Neural cell (in vitro differentiated cells): ENCODE data around the gene PNMA8C. TPM values are rescaled to one million over a fixed set of nuclear protein-coding genes. Genes with fewer than 3 reads are reported as not detected.

Experiments
- H2AFZ ChIP-seq: fragments of 200-600, 300-800 bp; sonication (generic), shearing (Covaris generic); 2 replicates; pipeline ENCODE4 v1.6.0; 2014; ENCODE audit warnings: low read depth, mild to moderate bottlenecking, antibody characterized with exemption, low read length, moderate library complexity
- H3F3A ChIP-seq: fragments of 200-600 bp; shearing (Covaris generic); 2 replicates; pipeline ENCODE4 v1.6.1; 2016; ENCODE audit warnings: mild to moderate bottlenecking, moderate library complexity, mixed read lengths, antibody characterized with exemption, low read length; ENCODE audit not compliant: insufficient read depth, poor library complexity, severe bottlenecking
- H3K27ac ChIP-seq: fragments of 200-600, 300-800 bp; sonication (generic), shearing (Covaris generic); 2 replicates; pipeline ENCODE4 v1.5.1; 2014; ENCODE audit warnings: mild to moderate bottlenecking, low read length, moderate library complexity
- H3K27me3 ChIP-seq: fragments of 300-800, 200-600 bp; sonication (generic), shearing (Covaris generic); 2 replicates; pipeline ENCODE4 v1.6.0; 2014; ENCODE audit warnings: mild to moderate bottlenecking, low read depth, low read length, moderate library complexity; ENCODE audit not compliant: insufficient read depth
- H3K36me3 ChIP-seq: fragments of 300-800, 200-600 bp; sonication (generic), shearing (Covaris generic); 2 replicates; pipeline ENCODE4 v1.5.1; 2014; ENCODE audit warnings: mild to moderate bottlenecking, antibody characterized with exemption, low read length, moderate library complexity; ENCODE audit not compliant: insufficient read depth
- H3K4me2 ChIP-seq: fragments of 300-800, 200-600 bp; sonication (generic), shearing (Covaris generic); 2 replicates; pipeline ENCODE4 v1.6.0; 2014; ENCODE audit warnings: mild to moderate bottlenecking, low read length
- H3K4me3 ChIP-seq: fragments of 300-800, 200-600 bp; sonication (generic), shearing (Covaris generic); 2 replicates; pipeline ENCODE4 v1.5.1; 2014; ENCODE audit warnings: mild to moderate bottlenecking, low read length, moderate library complexity
- H3K79me2 ChIP-seq: fragments of 200-600 bp; shearing (Covaris generic); replicated peaks from 2 replicates; pipeline ENCODE4 v1.6.0; 2014; ENCODE audit warnings: mild to moderate bottlenecking, low read length, moderate library complexity; ENCODE audit not compliant: insufficient read depth
- H3K9ac ChIP-seq: fragments of 300-800, 200-600 bp; sonication (generic), shearing (Covaris generic); 2 replicates; pipeline ENCODE4 v1.6.1; 2016; ENCODE audit warnings: mild to moderate bottlenecking, low read length, mixed read lengths
- H3K9me2 ChIP-seq: fragments of 200-600 bp; shearing (Covaris generic); 2 replicates; pipeline ENCODE4 v1.6.1; 2016; ENCODE audit warnings: mild to moderate bottlenecking, low read length, mixed read lengths; ENCODE audit not compliant: insufficient read depth
- H3K9me3 ChIP-seq: fragments of 200-600, 300-800 bp; sonication (generic), shearing (Covaris generic); 2 replicates; pipeline ENCODE4 v1.6.1; 2016; ENCODE audit warnings: mild to moderate bottlenecking, mixed run types, low read length, moderate library complexity, mixed read lengths
- H4K20me1 ChIP-seq: fragments of 200-600 bp; shearing (Covaris generic); 2 replicates; pipeline ENCODE4 v1.6.1; 2016; ENCODE audit warnings: mild to moderate bottlenecking, mixed run types; ENCODE audit not compliant: insufficient read depth
- EP300 ChIP-seq: fragments of 450-650 bp; conservative IDR thresholded peaks from 2 replicates; pipeline ENCODE4 v1.6.1; 2014; ENCODE audit warnings: antibody characterized with exemption, mild to moderate bottlenecking, moderate library complexity; ENCODE audit not compliant: poor library complexity, severe bottlenecking
- EZH2 ChIP-seq: fragments of 200-600, 300-800 bp; shearing (Covaris generic), sonication (generic); IDR thresholded peaks from 2 replicates; pipeline ENCODE4 v1.6.1; 2014; ENCODE audit warnings: antibody characterized with exemption, low read length, borderline replicate concordance, mild to moderate bottlenecking; ENCODE audit not compliant: insufficient read depth, poor library complexity, severe bottlenecking
- MXI1 ChIP-seq: fragments of 450-650 bp; conservative IDR thresholded peaks from 2 replicates; pipeline ENCODE4 v1.6.1; 2014; ENCODE audit warnings: antibody characterized with exemption, mild to moderate bottlenecking; ENCODE audit not compliant: poor library complexity, severe bottlenecking
- POLR2AphosphoS5 ChIP-seq: IDR thresholded peaks from 2 replicates; pipeline ENCODE4 v1.6.1; 2012
- RAD21 ChIP-seq: fragments of 450-650 bp; conservative IDR thresholded peaks from 2 replicates; pipeline ENCODE4 v1.6.1; 2014; ENCODE audit warnings: antibody characterized with exemption, mild to moderate bottlenecking, moderate library complexity
- SMC3 ChIP-seq: fragments of 450-650 bp; conservative IDR thresholded peaks from 2 replicates; pipeline ENCODE4 v1.6.1; 2014; ENCODE audit warnings: antibody characterized with exemption, mild to moderate bottlenecking, moderate library complexity; ENCODE audit not compliant: poor library complexity
- TAF1 ChIP-seq: IDR thresholded peaks from 2 replicates; pipeline ENCODE4 v1.6.1; 2012; ENCODE audit warnings: low read depth
- polyA plus RNA-seq: library from polyadenylated mRNA; depleted of rRNA; stranded (reverse); fragments of >200 nt; gene quantifications from 2 replicates; pipeline ENCODE4 v1.2.3, GENCODE V29; 2014
- TF ChIP-seq, protein P1 (sequence below): IDR thresholded peaks from 2 replicates; pipeline ENCODE4 v1.6.1; 2012; ENCODE audit warnings: borderline replicate concordance
- TF ChIP-seq, protein P2 (sequence below): fragments of 450-650 bp; IDR thresholded peaks from 2 replicates; pipeline ENCODE4 v1.5.1; 2014; ENCODE audit warnings: antibody characterized with exemption, mild to moderate bottlenecking, moderate library complexity; ENCODE audit not compliant: poor library complexity, severe bottlenecking

PNMA8C gene
- polyA plus RNA-seq, 1 donor from 2014 or later = 17.2 TPM

DNA sequence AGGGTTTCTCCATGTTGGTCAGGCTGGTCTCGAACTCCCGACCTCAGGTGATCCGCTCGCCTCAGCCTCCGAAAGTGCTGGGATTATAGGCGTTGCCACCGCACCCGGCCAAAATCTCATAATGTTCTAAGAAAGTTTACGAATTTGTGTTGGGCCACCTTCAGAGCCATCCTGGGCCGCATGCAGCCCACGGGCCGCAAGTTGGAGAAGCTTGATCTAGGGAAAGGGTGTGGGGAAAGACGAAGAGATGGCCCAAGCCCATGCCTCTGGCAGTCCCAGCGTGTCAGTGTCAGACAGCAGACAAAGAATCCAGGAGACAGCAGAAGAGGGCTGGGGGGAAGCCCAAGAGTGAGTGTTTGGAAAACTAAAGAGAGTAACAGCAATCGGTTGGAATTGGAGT is 17.3 kb upstream of the PNMA8C start:
- Histone ChIP-seq H3K9ac (no peak overlapping the region), H3K27ac (no peak overlapping the region), H3F3A (no peaks in the 10 kb centered on the region), H3K36me3 (no peaks in the 10 kb centered on the region), H2AFZ (no peak overlapping the region), H4K20me1 (no peaks in the 10 kb centered on the region), H3K4me2 (no peak overlapping the region), H3K9me2 (no peaks in the 10 kb centered on the region), H3K4me3 (no peak overlapping the region), H3K27me3 (no peaks in the 10 kb centered on the region), H3K79me2 (no peaks in the 10 kb centered on the region), H3K9me3 (no peaks in the 10 kb centered on the region)
- TF ChIP-seq MXI1 = no peak
- TF ChIP-seq SMC3 = no peak
- TF ChIP-seq TAF1 = no peak
- no peak for TF ChIP-seq EP300
- TF ChIP-seq, protein P1, sequence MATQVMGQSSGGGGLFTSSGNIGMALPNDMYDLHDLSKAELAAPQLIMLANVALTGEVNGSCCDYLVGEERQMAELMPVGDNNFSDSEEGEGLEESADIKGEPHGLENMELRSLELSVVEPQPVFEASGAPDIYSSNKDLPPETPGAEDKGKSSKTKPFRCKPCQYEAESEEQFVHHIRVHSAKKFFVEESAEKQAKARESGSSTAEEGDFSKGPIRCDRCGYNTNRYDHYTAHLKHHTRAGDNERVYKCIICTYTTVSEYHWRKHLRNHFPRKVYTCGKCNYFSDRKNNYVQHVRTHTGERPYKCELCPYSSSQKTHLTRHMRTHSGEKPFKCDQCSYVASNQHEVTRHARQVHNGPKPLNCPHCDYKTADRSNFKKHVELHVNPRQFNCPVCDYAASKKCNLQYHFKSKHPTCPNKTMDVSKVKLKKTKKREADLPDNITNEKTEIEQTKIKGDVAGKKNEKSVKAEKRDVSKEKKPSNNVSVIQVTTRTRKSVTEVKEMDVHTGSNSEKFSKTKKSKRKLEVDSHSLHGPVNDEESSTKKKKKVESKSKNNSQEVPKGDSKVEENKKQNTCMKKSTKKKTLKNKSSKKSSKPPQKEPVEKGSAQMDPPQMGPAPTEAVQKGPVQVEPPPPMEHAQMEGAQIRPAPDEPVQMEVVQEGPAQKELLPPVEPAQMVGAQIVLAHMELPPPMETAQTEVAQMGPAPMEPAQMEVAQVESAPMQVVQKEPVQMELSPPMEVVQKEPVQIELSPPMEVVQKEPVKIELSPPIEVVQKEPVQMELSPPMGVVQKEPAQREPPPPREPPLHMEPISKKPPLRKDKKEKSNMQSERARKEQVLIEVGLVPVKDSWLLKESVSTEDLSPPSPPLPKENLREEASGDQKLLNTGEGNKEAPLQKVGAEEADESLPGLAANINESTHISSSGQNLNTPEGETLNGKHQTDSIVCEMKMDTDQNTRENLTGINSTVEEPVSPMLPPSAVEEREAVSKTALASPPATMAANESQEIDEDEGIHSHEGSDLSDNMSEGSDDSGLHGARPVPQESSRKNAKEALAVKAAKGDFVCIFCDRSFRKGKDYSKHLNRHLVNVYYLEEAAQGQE = no peak
- TF ChIP-seq, protein P2, sequence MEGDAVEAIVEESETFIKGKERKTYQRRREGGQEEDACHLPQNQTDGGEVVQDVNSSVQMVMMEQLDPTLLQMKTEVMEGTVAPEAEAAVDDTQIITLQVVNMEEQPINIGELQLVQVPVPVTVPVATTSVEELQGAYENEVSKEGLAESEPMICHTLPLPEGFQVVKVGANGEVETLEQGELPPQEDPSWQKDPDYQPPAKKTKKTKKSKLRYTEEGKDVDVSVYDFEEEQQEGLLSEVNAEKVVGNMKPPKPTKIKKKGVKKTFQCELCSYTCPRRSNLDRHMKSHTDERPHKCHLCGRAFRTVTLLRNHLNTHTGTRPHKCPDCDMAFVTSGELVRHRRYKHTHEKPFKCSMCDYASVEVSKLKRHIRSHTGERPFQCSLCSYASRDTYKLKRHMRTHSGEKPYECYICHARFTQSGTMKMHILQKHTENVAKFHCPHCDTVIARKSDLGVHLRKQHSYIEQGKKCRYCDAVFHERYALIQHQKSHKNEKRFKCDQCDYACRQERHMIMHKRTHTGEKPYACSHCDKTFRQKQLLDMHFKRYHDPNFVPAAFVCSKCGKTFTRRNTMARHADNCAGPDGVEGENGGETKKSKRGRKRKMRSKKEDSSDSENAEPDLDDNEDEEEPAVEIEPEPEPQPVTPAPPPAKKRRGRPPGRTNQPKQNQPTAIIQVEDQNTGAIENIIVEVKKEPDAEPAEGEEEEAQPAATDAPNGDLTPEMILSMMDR = no peak
- no peak for TF ChIP-seq EZH2
- TF ChIP-seq RAD21 = no peak
- TF ChIP-seq POLR2AphosphoS5 = no peak

DNA sequence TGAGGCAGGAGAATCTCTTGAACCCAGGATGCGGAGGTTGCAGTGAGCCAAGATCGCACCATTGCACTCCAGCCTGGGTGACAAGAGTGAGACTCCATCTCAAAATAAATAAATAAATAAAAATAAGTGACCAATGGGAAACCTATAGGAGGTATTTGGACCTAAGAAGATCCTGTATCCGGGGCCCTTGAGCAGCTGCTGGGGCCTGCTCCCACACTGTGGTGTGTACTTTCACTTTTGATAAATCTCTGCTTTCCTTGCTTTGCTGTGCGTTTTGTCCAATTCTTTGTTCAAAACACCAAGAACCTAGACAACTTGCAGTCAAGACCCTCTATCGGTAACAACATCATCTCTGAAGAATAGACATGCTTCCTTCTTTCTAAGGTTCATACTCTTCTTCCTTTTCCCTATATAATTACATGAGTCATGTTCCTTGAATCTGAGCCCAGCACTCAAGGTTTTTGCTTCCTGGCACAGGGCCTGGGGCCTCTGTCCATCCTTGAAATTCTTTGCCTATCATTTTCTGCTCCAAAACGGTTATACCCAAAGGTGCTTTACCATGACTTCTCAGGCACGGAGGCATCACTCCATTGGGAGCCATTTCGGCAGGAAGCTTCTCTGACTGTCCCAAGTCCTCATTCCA is 14.2 kb upstream of the PNMA8C start:
- H3K27me3 ChIP-seq = no peaks in the 10 kb centered on the region
- H3K4me2 ChIP-seq = no peak overlapping the region
- H3F3A ChIP-seq = no peaks in the 10 kb centered on the region
- no peaks in the 10 kb centered on the region for H3K79me2 ChIP-seq
- H3K9me2 ChIP-seq = no peaks in the 10 kb centered on the region
- no peaks in the 10 kb centered on the region for H3K36me3 ChIP-seq
- H3K4me3 ChIP-seq = no peak overlapping the region
- H3K9me3 ChIP-seq = no peaks in the 10 kb centered on the region
- H3K27ac ChIP-seq = no peak overlapping the region
- H2AFZ ChIP-seq = no peak overlapping the region
- H4K20me1 ChIP-seq = no peaks in the 10 kb centered on the region
- H3K9ac ChIP-seq = no peak overlapping the region
- TF ChIP-seq POLR2AphosphoS5 (no peak), SMC3 (no peak), EZH2 (no peak), EP300 (no peak), RAD21 (no peak), TAF1 (no peak), MXI1 (no peak)
- TF ChIP-seq, protein P2 = no peak
- TF ChIP-seq, protein P1 = no peak
